GM19395 (cell line): ENCODE data around the gene BECN2.
"Not testable (repeated sequence)": the region's sequence is repeated elsewhere in the genome, so short reads cannot be mapped to it uniquely, and the experiment has no call there.

ENCODE experiments used
- ATAC-seq: cut with Tn5 transposase; IDR thresholded peaks from one replicate; pipeline ENCODE4 v1.9.1; 2021; ENCODE audit warnings: mild to moderate bottlenecking, moderate library complexity; ENCODE audit not compliant: unreplicated experiment

Gene BECN2

DNA sequence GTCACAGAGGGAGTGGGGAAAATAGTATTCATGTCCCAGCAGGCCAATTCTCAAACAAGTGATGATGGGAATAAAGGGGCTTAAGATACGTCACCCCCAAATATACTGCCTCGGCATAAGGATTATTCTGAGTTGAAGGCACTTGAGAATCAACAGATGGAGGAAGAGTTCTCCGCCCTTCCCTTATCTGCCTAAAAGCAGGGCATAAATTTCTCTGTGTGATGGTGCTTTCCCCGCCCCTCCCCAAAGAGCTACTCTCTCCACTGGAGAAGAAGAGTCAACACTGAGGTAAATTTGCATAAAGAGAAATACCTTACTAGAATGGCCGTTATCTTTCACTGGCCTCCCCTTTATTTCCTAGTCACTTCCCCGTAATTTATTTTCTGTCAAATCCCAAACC, 18.7 kb downstream of the BECN2 start:
- ATAC-seq = no peak

DNA sequence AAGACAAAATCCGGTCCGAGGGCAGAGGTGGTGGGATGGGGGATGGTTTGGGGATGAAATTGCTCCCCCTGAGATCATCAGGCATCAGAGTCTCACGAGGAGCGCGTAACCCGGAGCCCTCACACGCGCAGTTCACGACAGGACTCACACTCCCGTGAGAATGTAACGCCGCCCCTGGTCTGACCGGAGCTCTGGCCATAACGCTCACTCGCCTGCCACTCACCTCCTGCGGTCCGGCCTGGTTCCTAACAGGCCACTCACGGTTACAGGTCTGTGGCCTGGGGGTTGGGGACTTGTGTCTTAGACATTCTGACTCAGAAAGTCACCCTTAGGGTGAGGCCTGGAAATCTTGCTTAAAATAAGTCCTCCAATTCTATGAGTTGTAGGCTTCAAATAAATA, 21.5 kb downstream of the BECN2 start:
- no peak for ATAC-seq

DNA sequence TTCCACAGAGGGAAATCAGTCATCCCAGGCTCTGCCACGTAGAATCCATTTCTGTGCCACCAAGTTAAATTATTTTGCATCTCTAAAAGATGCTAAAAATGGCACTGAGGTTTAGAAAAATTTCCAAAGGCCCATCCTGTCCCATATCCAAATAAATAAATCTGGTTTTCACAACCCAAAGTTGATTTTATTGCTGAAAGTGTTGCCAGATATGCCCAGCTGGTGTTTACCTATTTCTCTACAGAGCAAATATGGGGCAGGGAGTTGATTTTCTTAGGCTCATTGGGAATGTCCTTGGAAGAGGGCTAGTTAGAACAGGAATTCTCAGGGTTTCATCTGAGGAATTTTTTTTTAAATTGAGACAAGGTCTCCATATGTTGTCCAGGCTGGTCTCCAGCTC, 22.4 kb downstream of the BECN2 start:
- ATAC-seq = no peak

GRCh38 chr1:241985787-241986186, 28.2 kb downstream of the BECN2 start:
- peak; percentile 72 for ATAC-seq

- ATAC-seq = not testable (repeated sequence)
These were observed 30.9 kb downstream of the BECN2 start for GRCh38 chr1:241988389-241988930.

DNA sequence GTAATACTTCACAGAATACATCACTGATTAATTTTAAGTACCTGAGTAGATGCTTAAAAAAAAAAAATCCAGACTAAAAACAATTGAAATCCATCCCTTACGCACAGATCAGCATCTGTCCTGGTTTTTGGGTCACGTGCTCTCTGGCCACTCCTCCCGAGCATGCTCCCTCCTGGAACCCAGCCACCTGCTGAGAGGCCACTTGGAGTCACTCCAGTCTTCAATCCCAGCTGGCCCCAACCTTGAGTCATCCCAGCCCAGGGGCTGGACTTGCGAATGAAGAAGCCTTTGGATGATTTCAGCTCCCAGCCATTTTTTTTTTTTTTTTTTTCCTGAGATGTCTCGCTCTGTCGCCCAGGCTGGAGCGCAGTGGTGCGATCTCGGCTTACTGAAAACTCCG, 32.5 kb downstream of the BECN2 start:
- ATAC-seq = no peak

DNA sequence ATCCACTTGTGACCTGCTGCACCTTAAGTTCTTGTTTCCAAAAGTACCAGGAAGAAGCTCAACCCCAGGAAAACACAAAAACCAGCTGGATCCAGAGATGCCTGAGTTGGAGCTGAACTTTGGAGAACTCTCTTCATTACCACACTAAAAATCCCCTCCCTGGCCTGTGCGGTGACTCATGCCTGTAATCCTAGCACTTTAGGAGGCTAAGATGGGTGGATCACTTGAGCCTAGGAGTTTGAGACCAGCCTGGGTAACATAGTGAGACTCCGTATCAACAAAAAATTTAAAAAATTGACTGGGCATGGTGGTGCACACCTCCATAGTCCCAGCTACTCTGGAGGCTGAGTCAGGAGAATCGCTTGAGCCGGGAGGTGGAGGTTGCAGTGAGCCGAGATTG, 35.2 kb downstream of the BECN2 start:
- ATAC-seq = no peak

- ATAC-seq = no peak
These were observed 36.6 kb downstream of the BECN2 start for GRCh38 chr1:241994171-241994570.

GRCh38 chr1:241997401-241997998, 39.9 kb downstream of the BECN2 start:
- no peak for ATAC-seq

DNA sequence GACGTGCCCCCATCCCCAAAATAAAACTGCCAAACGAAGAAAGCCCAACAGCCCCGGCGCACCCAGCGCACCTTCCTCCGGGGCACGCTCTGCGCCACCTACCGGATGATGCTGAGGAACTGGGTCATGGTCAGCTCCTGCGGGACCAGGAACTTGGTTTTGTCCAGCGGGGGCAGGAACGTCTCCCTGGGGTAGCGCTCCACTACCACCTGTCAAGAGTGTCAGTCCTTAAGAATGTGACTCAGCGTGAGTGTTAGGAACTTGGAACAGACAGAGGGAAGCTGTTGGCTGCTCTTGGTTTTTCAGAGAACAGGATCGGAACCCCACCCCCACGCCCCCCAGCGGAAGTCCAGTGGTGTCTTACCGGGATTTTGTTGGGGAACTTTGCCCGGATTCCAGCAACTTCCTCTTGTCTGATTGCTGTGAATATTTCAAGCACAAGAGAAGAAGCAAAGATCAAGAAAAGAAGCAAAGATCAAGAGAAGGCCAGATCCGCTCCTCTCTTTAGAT, 40.9 kb downstream of the BECN2 start:
- peak; percentile 89 for ATAC-seq

DNA sequence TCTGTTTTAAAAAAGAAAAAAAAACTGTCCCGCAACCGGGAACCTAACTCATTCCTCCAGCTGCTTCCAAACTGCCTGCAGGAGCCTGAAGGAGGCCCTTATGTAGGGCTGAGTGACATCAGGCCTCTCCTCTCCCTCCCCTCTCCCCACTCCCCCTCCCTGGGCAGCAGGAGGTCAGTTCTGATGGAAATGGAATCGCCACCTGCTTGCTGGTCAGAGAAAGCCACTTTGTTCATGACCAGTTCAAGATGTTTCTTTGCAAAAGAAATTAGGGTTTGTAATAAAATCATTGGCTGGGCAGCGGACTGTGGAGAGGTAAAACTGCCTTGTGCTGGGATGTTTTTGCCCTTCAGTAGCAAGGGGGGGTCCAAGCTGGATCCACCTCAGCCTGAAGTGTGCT, 41.5 kb downstream of the BECN2 start, which contains the start of gene MAP1LC3C:
TSS of gene MAP1LC3C (minus strand) at position 73 of the 400 bp plus-strand sequence. CDS start 90 bp downstream, outside the sequence.
- ATAC-seq = no peak

DNA sequence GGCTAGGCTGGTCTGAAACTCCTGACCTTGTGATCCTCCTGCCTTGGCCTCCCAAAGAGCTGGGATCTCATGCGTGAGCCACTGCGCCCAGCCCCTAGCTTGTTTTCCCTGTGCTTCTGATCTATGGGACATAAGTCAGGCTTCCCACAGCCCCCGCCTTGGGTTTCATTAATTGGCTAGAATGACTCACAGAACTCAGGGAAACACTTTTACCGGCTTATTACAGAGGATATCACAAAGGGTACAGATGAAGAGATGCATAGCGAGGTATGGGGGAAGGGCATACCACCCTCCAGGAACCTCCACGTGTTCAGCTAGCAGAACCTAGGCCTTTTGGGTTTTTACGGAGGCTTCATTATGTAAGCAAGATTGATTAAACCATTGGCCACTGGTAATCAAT, 42.9 kb downstream of the BECN2 start:
- ATAC-seq = no peak

DNA sequence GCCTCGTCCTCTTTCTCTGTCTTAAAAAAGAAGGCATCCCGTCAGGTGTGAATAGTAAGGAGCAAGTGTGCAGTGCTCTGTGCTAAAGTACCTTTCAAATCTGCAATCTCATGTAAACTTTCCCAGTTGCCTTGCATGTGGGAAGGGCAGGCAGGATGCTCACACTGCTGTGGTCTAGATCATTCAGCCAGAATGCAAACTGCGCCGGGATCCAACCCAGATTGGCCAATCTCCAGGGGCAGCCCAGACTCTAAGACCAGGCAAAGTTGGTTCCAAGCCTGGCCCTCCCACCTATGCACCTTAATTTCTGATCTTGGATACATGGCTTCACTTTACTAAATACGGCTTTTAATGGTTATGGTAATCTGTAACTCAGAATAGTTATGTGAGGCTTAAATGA, 44.5 kb downstream of the BECN2 start:
- no peak for ATAC-seq

DNA sequence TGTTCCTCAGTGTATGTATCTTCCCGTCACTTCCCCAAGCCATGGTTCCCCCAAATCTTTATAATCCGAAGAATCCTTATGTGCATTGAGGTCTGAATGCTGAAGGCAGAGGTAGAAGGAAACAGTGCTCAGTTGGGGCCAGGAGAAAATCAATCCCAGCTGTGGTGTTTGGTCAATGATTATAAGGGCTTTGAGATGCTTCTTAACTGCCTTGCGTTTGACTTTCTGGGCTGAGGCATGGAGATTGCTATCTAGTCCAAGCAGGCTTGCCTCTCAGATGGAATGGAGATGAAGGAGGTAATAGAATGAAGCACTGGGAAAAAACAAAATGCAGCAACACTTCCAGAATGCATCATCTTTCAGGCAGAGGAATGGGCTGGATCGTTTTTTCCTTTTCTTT, 44.9 kb downstream of the BECN2 start:
- ATAC-seq = no peak

GRCh38 chr1:242004751-242005495, 47.4 kb downstream of the BECN2 start:
- no peak for ATAC-seq

GRCh38 chr1:242005866-242006535, 48.4 kb downstream of the BECN2 start:
- no peak for ATAC-seq

GRCh38 chr1:242006976-242007375, 49.4 kb downstream of the BECN2 start:
- no peak for ATAC-seq
